ENCODE results near the gene ARFGAP1.

ARFGAP1 gene

DNA sequence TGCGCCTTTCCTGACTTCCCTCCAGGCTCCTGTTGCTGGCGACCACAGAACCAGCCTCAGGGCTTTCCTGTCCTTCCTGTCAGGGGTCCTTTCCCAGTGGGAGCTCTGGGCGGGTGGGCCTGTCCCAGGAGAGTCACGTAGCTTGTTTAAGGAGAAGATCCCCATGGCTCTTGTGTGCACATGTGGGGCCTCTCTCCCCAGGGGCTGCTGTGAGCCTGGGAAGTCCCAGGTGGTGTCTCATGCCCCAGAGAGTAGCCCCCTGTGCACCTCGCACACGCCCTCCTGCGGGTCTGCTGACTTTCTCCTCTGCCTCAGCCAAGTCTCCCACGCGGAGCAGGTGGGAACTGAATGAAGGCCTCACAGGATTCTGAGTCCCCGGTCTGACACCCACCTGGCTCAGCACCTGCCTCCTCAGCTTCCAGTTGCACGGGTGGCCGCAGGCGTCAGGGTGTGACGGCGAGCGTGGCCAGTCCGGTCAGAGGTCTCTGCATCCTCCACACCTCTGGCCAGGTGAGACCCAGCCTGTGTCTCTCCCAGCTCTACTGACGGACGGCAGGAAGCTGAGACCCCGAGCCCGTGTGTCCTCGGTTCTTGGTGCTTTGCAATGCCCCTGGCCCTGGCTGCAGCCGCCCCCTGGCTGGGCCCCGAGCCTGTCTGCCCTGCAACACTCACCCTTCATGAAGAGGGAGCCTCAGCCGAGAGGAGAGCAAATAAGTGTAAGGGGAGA, 12.7 kb upstream of the ARFGAP1 start:
- DNase-seq (ENCODE audit: low read depth in 2 of 2), result no peak

- no peak for DNase-seq (ENCODE audit: low read depth in 2 of 2)
Measured at GRCh38 chr20:63260521-63260920, 12.1 kb upstream of the ARFGAP1 start.

- no peak for DNase-seq (ENCODE audit: low read depth in 2 of 2)
Measured at GRCh38 chr20:63261060-63261794, 11.4 kb upstream of the ARFGAP1 start.

DNA sequence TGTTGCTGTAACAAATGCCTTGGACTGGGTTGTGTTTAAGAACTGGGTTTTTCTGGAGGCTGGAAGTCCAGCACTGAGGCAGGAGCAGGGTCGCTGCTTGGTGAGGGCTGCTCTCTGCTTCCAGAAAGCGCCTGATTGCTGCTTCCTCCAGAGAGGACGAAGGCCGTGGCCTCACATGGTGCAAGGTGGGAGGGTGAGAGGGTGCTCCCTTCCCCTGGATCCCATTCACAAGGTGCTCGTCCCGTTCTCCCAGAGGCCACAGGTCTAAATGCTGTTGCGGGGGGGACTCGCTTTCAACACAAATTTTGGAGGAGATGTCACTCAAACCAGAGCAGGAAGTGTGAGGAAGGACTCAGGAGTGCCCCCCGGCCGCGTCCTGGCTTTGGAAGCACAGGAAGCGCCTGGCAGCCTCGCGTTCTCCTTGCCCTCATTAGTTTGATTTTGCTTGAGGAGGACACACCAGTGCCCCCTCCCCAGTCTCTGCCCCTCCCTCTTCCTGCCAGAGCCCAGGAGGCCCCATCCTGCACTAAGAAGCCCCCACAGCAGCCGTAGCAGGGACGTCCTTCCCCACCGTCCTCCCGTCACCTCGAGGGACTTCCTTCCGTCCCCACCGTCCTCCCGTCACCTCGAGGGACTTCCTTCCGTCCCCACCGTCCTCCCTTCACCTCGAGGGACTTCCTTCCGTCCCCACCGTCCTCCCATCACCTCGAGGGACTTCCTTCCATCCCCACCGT, 10.7 kb upstream of the ARFGAP1 start:
- no peak for DNase-seq (ENCODE audit: low read depth in 2 of 2)

DNA sequence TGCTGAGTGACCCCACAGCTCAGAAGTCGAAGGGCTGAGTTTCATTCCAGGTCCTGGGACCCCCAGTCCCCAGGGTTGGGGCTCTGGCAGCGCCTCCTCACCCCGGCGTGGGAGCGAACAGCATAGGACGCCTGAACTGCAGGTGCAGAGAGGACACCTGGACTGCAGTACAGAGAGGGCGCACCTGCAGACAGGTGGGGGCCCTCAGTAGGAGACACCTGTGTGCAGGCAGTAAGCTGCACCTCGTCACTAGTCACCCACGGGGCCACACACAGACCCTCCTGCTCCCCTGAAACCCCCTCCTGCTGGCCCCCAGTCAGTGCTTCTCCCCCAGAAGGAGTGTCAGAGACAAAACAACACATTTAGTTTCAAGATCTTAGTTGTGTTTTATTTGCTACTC, 9.8 kb upstream of the ARFGAP1 start:
- no peak for DNase-seq (ENCODE audit: low read depth in 2 of 2)

- DNase-seq (ENCODE audit: low read depth in 2 of 2), result no peak
Measured at GRCh38 chr20:63264000-63264399, 8.6 kb upstream of the ARFGAP1 start.

GRCh38 chr20:63264519-63264918, 8.1 kb upstream of the ARFGAP1 start:
- no peak for DNase-seq (ENCODE audit: low read depth in 2 of 2)

GRCh38 chr20:63265891-63266515, 6.6 kb upstream of the ARFGAP1 start:
- DNase-seq (ENCODE audit: low read depth in 2 of 2), result peak; percentile 8 to 11

GRCh38 chr20:63267691-63268090, 4.9 kb upstream of the ARFGAP1 start:
- no peak for DNase-seq (ENCODE audit: low read depth in 2 of 2)

- DNase-seq (ENCODE audit: low read depth in 2 of 2), result no peak
Measured at GRCh38 chr20:63268256-63268655, 4.4 kb upstream of the ARFGAP1 start.

DNA sequence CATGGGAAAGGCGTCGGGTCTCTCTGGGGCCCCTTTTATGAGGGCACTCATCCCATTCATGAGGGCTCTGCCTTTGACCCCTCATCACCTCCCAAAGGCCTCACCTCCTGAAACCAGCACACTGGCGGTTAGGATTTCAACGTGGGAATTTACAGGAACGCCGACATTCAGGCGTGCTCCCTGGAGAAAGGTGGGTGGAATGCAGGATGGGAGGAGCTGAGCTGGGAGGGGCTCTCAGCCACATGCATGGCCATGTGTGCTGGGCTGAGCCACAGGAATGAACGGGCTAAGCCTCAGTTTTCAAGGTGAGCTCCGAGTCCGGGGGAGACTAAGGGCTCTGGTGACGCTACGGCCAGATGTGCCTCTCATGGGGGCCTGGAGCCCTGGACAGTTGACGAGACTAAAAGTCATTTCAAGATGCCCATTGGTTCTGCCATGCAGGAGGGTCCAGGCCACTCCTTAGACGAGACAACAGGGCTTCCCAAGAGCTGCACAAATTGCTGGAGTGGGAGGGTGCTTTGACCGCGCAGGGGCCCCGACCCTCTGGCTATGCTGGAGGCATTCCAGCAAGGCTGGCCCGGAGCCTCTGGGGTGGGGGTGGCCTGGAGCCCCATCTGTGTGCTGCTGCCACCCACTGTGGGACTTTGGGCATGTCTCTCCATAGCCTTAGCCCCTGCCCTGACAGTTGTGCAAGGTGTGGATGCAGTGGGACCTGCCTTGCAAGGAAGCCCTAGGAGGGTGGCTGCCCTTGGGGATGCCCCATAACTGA, 3.8 kb upstream of the ARFGAP1 start:
- DNase-seq (ENCODE audit: low read depth in 2 of 2), result no peak

DNA sequence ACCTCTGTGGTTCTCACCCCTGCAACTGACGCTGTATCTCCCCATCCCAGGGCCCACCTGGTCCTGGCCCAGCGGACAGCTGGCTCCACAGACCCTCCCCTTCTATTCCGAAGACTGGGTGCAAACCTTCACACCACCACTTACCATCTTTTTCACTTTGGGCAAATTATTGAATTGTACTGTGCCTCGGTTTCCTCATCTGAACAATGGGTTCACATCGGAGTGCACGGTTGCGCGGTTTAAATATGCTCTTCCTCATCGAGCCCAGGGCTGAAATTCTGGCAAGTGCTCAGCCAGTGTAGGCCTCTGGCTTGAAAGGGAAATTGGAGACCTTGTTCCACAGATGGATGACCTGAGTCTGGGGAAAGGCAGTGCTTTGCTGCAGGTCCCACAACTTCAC, 2.9 kb upstream of the ARFGAP1 start:
- DNase-seq (ENCODE audit: low read depth in 2 of 2), result no peak

GRCh38 chr20:63270606-63271325, 1.8 kb upstream of the ARFGAP1 start:
- no peak for DNase-seq (ENCODE audit: low read depth in 2 of 2)

GRCh38 chr20:63273059-63273579, 506 bp downstream of the ARFGAP1 start:
- DNase-seq (ENCODE audit: low read depth in 2 of 2), result no peak

- DNase-seq (ENCODE audit: low read depth in 2 of 2), result peak; percentile 22 to 37
Measured at GRCh38 chr20:63273635-63274380, 1.2 kb downstream of the ARFGAP1 start.

DNA sequence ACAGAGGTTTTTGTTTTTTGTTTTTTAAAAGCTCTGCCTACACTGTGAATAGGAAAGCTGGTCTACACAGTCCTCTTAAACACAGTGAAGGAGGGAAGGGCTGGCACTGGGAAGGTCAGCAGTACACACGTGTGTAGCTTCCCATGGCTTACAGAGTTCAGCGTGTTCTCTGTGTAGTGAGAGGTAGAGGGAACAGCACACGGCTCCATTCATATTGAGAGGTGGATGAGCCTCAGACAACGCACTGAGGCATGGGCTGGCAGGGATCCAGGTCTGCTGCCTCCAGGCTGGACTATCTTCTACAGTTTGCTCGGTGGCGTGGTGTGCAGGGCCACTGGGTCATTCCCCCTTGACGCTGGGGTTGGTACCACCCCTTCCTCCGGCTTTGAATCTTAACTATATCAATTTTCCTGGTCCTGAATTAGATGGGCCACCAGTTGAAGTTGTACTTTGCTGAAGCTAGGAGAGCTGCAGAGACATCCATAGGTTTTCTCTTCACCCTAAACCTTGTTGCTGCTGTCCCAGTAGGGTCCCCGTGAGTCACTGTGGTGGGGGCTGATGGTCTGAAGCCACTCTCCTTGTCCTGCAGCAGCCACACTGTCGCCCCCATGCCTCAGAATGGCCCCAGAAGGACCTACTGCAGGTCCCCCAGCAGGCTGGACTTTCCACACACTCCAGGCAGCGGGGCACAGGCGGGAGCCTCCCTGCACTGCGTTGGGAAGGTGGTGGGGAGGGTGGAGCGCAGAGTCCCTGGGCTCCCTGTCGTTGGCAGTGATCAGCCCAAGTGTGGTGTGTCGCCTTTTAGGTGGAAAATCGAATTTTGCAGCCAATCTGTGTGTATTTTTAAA, 2.0 kb downstream of the ARFGAP1 start:
- no peak for DNase-seq (ENCODE audit: low read depth in 2 of 2)

GRCh38 chr20:63275825-63276224, 3.2 kb downstream of the ARFGAP1 start:
- no peak for DNase-seq (ENCODE audit: low read depth in 2 of 2)

GRCh38 chr20:63276956-63277355, 4.3 kb downstream of the ARFGAP1 start:
- DNase-seq (ENCODE audit: low read depth in 2 of 2), result no peak
